Measurements from ENCODE around the gene ST6GALNAC1. TPM values are rescaled to one million over a fixed set of nuclear protein-coding genes. Genes with fewer than 3 reads are reported as not detected.

The ST6GALNAC1 gene
- total RNA-seq, 1 donor from 2014 or later, result 0.77 TPM

DNA sequence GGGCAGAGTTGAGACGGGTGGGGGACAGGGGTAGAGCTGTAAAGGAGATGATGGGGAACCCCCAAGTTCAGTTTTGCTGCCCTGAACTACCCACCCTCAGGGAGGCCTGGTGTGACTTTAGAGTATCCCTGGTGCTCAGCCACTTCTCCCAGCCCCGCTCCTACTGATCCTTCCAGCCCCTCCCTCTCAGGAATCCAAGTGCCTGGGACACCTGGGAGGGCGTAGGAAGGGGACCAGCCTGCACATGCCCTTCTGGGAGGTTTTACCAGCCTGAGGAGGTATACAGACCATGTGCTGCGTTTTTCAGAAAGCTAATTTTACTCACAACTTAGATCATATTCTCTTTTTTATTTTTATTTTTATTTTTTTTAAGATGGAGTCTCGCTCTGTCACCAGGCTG, 62.0 kb downstream of the ST6GALNAC1 start:
- DNase-seq (ENCODE audit: low spot score), result no peak
- H3K36me3 Mint-ChIP-seq (ENCODE audit: low read depth, unreplicated experiment), result no peaks in the 10 kb centered on the region
- no peak overlapping the region for H3K27ac Mint-ChIP-seq (ENCODE audit: unreplicated experiment)

DNA sequence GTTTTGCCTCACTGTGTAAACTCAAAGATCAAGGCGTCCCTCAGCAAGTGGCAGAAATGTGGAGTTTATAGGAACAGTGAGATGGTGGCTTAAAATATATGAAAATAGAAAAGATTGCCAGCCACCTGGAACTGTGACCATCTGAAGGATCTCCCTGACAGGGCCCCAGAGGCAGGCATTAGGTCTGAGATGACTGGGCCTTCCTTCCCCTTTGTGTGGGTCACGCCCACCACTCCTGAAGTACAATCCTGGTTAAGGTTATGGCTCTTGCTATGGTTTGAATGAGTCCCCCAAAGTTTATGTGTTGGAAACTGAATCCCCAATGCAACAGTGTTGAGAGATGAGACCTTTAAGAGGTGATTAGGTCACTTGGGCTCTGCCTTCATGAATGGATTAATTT, 64.3 kb downstream of the ST6GALNAC1 start:
- no peak for DNase-seq (ENCODE audit: low spot score)
- TF ChIP-seq, protein P1, sequence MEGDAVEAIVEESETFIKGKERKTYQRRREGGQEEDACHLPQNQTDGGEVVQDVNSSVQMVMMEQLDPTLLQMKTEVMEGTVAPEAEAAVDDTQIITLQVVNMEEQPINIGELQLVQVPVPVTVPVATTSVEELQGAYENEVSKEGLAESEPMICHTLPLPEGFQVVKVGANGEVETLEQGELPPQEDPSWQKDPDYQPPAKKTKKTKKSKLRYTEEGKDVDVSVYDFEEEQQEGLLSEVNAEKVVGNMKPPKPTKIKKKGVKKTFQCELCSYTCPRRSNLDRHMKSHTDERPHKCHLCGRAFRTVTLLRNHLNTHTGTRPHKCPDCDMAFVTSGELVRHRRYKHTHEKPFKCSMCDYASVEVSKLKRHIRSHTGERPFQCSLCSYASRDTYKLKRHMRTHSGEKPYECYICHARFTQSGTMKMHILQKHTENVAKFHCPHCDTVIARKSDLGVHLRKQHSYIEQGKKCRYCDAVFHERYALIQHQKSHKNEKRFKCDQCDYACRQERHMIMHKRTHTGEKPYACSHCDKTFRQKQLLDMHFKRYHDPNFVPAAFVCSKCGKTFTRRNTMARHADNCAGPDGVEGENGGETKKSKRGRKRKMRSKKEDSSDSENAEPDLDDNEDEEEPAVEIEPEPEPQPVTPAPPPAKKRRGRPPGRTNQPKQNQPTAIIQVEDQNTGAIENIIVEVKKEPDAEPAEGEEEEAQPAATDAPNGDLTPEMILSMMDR (IDR thresholded peaks at IDR 0.05; ENCODE audit: unreplicated experiment), result no peak
- Mint-ChIP-seq H3K4me1 (ENCODE audit: unreplicated experiment) (no peaks in the 10 kb centered on the region), H3K4me3 (ENCODE audit: unreplicated experiment) (no peak overlapping the region), H3K27me3 (ENCODE audit: unreplicated experiment) (peaks cover 11% of the 10 kb centered on the region), H3K27ac (ENCODE audit: unreplicated experiment) (no peak overlapping the region), H3K9me3 (ENCODE audit: unreplicated experiment) (no peaks in the 10 kb centered on the region), H3K36me3 (ENCODE audit: low read depth, unreplicated experiment) (peaks cover 4% of the 10 kb centered on the region)

More for the DNA sequence above, 62.0 kb downstream of the ST6GALNAC1 start:
- Mint-ChIP-seq H3K4me3 (ENCODE audit: unreplicated experiment) (no peak overlapping the region), H3K27me3 (ENCODE audit: unreplicated experiment) (peaks cover 13% of the 10 kb centered on the region), H3K4me1 (ENCODE audit: unreplicated experiment) (no peaks in the 10 kb centered on the region), H3K9me3 (ENCODE audit: unreplicated experiment) (no peaks in the 10 kb centered on the region)
- TF ChIP-seq, protein P1 (IDR thresholded peaks at IDR 0.05; ENCODE audit: unreplicated experiment), result no peak

DNA sequence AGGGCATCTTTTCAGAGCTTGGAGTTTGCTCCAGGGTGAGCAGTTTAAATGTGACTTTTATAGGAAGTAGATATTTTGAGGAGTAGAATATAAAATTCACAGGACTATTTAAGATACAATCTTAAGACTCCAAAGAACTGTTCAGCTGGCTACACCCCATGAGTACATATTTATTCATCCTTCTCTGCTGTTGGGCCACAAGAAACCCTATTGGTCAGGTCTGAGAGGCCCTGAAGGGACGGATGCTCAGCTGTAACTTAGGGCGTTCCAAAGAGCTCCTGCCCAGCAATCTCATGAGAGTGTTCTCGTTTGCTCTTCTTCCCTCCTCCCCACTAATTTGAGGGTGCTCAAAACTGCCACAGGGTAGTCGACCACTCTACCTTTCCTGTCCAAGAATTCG, 65.2 kb downstream of the ST6GALNAC1 start:
- Mint-ChIP-seq H3K4me3 (ENCODE audit: unreplicated experiment) (no peak overlapping the region), H3K9me3 (ENCODE audit: unreplicated experiment) (no peaks in the 10 kb centered on the region), H3K27me3 (ENCODE audit: unreplicated experiment) (peaks cover 6% of the 10 kb centered on the region), H3K27ac (ENCODE audit: unreplicated experiment) (no peak overlapping the region), H3K36me3 (ENCODE audit: low read depth, unreplicated experiment) (peaks cover 4% of the 10 kb centered on the region), H3K4me1 (ENCODE audit: unreplicated experiment) (no peaks in the 10 kb centered on the region)
- TF ChIP-seq, protein P1 (IDR thresholded peaks at IDR 0.05; ENCODE audit: unreplicated experiment), result no peak
- no peak for DNase-seq (ENCODE audit: low spot score)

DNA sequence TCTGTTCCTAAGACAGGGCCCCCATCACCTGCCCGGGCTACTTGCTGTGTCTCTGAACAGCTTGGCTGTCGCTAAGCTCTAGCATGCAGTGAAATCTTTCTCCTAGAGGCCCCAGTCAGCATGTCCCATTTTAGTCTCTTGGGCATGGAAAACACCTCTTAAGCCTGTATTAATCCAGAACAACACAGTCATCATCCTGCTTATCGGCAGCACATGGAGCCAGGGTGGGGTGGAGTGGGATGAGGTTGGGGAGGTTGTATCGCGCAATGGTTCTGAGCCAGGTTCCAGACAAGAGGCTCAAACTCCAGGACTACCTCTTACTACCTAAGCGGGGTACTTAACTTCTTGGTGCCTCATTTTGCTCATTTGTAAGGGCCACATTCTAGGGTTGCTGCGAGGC, 65.7 kb downstream of the ST6GALNAC1 start:
- no peak overlapping the region for H3K27ac Mint-ChIP-seq (ENCODE audit: unreplicated experiment)
- H3K36me3 Mint-ChIP-seq (ENCODE audit: low read depth, unreplicated experiment), result peaks cover 4% of the 10 kb centered on the region
- no peaks in the 10 kb centered on the region for H3K4me1 Mint-ChIP-seq (ENCODE audit: unreplicated experiment)
- DNase-seq (ENCODE audit: low spot score), result no peak
- H3K27me3 Mint-ChIP-seq (ENCODE audit: unreplicated experiment), result peaks cover 8% of the 10 kb centered on the region
- TF ChIP-seq, protein P1 (IDR thresholded peaks at IDR 0.05; ENCODE audit: unreplicated experiment), result no peak
- no peak overlapping the region for H3K4me3 Mint-ChIP-seq (ENCODE audit: unreplicated experiment)
- no peaks in the 10 kb centered on the region for H3K9me3 Mint-ChIP-seq (ENCODE audit: unreplicated experiment)

DNA sequence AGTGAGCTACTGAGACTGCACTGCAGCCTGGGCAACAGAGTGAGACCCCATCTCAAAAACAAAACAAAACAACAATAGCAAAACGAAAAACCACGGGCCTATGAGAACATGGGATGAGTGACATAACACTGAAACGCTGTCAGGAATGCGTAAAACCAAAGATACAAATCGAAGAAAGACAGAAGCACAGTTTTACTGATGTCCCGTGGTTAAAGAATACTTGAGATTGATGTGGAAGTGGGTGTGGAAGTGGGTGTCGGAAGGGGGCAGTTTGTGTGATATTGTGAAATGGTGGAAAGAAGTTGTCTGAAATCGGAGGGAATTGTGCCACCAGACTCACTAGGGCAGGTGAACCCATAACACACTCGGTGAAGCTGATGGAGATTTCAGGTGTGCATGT, 67.4 kb downstream of the ST6GALNAC1 start:
- H3K9me3 Mint-ChIP-seq (ENCODE audit: unreplicated experiment), result no peaks in the 10 kb centered on the region
- no peak overlapping the region for H3K4me3 Mint-ChIP-seq (ENCODE audit: unreplicated experiment)
- peaks cover 14% of the 10 kb centered on the region for H3K27me3 Mint-ChIP-seq (ENCODE audit: unreplicated experiment)
- no peak for DNase-seq (ENCODE audit: low spot score)
- TF ChIP-seq, protein P1 (IDR thresholded peaks at IDR 0.05; ENCODE audit: unreplicated experiment), result no peak
- H3K27ac Mint-ChIP-seq (ENCODE audit: unreplicated experiment), result no peak overlapping the region
- no peaks in the 10 kb centered on the region for H3K4me1 Mint-ChIP-seq (ENCODE audit: unreplicated experiment)
- peaks cover 4% of the 10 kb centered on the region for H3K36me3 Mint-ChIP-seq (ENCODE audit: low read depth, unreplicated experiment)
